Stimulated activated CD8-positive, alpha-beta memory T cell treated with anti-CD3 and anti-CD28 coated beads, Interleukin-2, amount 100 ng/mL, for 48 hours (primary cell): ENCODE data around the gene GUCA2B.

ENCODE experiments used
- DNase-seq, 2 donors: peaks; one replicate each; pipeline ENCODE4 v3.0.0-alpha.2; 2020; ENCODE audit warnings: low read depth in 2 of 2

The GUCA2B gene

DNA sequence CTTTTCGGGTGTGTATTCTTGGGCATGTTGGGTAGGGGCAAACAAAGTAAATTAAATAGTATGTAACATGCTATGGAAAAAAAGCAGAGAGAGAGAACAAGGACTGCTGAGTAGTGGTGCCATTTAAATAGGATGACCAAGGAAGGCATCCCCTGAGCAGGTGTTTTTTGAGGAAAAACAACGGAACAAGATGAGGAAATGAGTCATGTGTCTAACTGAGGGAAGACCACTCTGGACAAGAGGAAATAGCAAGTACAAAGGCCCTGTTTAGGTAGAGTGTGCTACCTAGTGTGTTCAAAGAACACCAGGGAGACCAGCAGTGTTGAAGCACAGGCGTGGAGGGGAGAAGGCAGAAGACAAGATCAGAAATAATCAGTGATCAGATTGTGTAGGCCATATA is 31.4 kb downstream of the GUCA2B start:
- DNase-seq = no peak

GRCh38 chr1:42186152-42186551 is 32.9 kb downstream of the GUCA2B start:
- no peak for DNase-seq

DNA sequence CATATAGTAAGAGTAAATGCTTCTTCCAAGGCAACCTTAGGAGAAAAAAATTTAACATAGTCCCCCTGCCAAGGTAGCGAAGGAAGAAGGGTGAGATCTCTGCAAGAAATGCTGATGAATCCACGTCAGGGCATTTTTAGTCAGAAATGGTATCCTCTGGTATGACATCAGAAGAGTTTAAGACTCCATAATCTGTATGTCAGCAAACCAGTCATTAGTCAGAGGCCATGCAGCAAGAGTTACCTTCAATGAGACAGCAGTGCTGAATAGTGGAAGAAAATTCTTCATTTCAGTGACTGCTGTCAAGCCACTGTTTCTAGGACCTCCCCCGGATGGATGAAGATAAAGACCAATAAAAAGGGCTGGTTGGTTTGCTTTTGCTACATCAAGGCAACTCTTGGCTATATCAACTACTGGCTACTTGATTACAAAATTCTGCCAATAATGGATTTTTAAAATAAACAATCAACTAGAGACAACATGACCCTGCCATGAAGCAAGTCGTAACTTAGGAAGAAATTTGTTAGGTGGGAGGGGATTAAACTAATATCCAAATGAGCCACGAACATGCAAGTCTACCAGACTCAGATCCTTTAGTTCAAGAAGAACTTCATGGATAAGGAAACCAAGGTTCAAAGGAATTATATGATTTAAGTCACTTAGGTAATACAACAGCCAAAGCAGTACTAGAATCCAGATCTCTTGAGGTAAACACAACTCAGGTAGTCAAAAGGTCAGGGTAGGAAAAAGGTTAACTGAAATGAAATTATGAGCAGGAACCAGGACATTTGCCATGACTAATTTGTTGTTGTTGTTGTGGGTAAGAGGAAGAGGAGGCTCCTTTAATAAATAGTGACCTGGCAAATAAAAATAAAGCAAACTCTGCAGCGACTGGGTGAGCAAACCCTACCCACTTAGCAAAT is 37.0 kb downstream of the GUCA2B start:
- no peak for DNase-seq

DNA sequence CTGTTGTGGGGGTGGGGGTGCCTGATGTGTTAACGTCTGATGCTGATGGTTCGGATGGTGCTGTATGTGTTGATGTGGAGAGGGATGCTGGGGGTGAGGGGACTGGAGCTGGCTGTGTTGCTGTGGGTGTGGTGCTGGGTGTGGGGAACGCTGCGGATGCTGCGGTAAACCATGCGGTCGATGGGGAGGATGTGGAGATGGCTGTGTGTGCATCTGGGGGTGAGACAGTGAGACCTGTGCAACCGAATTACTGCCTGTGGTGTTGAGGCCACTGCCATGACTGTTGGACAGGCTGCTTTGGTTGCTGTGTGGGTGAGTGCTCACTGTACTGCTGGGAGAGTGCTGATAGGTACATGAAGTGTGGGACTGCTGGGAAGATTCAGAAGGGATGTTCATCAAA is 38.1 kb downstream of the GUCA2B start:
- no peak for DNase-seq

DNA sequence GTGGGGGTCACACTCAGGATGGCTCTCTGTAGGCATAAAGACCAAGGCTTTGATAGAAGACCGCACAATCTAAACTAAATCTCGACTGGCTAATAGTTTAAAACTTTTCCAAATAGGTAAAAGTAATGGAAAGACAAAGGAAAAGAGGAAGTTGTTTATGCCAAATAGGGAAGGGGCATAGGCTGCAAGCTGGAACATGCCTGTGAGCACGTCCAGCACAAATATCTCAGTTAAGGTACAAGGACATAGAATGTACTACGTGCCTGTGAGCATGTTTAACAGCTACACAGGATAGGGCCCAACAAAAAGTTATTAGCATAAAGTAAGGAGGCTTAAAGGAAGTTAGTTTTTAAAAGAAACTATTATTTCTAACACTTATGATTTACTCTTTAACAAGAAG is 38.9 kb downstream of the GUCA2B start:
- DNase-seq = no peak

GRCh38 chr1:42195841-42196240 is 42.6 kb downstream of the GUCA2B start:
- DNase-seq = no peak

DNA sequence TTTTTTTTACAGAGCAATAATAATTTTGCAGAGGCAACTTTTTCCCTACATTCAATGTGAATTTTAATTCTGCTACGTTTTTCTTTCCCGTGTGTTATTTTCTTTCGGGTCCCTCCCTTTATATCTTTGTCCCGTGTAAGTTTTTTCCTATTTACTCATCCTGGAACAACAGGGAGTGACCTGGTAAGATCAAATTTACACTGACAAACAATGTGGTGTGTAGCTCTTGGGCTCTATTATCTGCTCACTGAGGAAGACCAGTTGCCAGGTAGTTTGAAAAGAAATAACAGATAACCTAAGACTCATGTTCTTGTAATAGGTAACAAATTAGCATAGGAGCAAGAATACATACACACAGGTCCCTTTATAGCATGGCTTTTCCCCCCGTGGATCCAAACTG is 45.0 kb downstream of the GUCA2B start:
- no peak for DNase-seq

DNA sequence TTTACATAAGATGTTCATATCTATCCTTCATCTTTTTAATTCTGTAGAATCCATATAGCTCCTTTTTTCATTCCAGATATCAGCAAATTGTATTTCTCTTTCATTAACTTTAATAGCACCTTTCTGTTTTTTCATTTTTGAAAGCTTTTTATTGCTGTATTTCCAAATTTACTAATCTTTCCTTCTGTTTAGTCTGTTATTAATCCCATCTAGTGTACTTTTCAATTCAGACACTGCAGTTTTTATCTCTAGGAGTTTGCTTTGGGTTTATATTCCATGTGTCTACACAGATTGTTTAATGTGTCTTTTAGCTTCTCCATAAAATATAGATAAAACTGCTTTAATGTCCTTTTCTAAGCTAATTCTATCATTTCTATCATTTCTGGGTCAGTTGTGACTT is 48.8 kb downstream of the GUCA2B start:
- no peak for DNase-seq
